Measurements from ENCODE around the gene UBE2E2.

The UBE2E2 gene

DNA sequence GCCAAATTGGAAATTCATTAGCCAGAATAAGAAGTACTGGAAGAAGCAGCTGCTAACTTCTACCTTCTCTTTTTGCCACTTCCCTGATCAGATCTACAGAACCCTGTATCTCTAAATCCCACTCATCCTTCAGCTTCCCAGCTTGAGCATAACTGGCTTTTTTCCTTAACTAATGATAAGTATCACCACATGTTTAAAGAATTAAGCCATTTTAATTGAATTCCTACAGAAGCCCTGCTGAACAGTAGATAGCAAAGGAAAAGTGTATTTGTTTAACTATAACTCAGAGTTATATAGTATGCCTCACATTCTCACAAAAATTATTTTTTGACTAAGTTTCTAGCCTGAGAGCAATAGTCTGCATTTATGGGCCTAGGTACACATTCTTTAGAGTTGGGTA is 262.4 kb downstream of the UBE2E2 start:
- TF ChIP-seq, protein P1, sequence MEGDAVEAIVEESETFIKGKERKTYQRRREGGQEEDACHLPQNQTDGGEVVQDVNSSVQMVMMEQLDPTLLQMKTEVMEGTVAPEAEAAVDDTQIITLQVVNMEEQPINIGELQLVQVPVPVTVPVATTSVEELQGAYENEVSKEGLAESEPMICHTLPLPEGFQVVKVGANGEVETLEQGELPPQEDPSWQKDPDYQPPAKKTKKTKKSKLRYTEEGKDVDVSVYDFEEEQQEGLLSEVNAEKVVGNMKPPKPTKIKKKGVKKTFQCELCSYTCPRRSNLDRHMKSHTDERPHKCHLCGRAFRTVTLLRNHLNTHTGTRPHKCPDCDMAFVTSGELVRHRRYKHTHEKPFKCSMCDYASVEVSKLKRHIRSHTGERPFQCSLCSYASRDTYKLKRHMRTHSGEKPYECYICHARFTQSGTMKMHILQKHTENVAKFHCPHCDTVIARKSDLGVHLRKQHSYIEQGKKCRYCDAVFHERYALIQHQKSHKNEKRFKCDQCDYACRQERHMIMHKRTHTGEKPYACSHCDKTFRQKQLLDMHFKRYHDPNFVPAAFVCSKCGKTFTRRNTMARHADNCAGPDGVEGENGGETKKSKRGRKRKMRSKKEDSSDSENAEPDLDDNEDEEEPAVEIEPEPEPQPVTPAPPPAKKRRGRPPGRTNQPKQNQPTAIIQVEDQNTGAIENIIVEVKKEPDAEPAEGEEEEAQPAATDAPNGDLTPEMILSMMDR (IDR thresholded peaks at IDR 0.05; ENCODE audit: insufficient read depth, missing control alignments): no peak
- DNase-seq (ENCODE audit: insufficient read length, low spot score) (no peak), FAIRE-seq (no peak)

DNA sequence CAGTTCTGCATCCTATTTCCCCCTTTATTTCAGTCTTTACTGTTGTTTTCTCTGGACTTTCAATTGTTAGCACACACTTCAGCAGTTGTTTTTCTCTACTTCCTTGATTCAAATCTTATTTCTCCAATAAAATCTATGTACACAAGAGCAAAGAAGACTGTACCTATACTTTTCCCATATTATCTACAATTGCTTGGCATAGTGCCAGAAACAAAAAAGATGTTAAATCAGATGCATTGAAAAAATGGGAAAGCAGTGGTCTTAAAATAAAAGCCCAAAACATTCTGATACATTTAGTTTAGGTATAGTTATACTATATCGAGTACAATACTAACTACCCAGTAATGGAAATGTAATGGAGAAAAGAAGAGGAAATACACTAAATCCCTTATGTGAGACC is 265.1 kb downstream of the UBE2E2 start:
- FAIRE-seq (no peak), DNase-seq (ENCODE audit: insufficient read length, low spot score) (no peak)
- TF ChIP-seq, protein P1 (IDR thresholded peaks at IDR 0.05; ENCODE audit: insufficient read depth, missing control alignments): no peak

DNA sequence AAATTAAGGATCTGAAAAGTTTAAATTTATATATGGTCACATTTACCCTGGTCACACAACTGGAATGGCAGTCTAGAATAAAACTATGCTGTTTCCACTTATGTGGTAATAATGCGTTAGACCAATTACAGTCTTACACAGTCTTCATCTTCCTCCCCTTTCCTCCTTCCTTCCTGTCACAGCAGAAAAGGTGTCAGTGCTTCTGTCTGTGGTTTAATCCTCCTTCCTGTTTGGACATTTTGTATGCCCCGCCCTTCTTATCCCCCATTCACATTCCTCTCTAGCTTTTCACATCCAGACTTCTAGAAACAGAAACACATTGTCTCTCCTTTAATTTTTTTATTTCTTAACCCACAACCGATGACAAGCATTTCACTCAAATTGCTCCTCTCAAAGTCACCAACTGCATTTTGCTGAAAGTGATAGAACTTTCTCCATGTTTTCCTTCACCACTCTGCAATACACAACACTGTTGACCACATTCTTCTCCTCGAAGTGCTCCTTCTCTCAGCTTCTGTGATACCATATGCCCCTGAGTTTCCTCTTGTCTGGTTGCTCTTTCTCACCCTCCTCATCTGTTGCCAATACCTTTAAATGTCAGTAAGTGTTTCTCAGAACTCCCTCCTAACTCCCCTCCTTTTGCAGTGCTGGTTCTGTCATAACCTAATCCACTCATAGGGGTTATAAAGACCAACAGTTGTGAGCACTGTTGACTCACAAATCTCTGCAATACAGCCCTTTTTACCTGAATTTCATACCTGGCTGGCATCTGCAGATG is 271.6 kb downstream of the UBE2E2 start:
- TF ChIP-seq, protein P1 (IDR thresholded peaks at IDR 0.05; ENCODE audit: insufficient read depth, missing control alignments): no peak
- DNase-seq (ENCODE audit: insufficient read length, low spot score) (no peak), FAIRE-seq (no peak)

- TF ChIP-seq, protein P1 (IDR thresholded peaks at IDR 0.05; ENCODE audit: insufficient read depth, missing control alignments): no peak
- DNase-seq (ENCODE audit: insufficient read length, low spot score) (no peak), FAIRE-seq (no peak)
These were observed 272.3 kb downstream of the UBE2E2 start for GRCh38 chr3:23475446-23475845.

DNA sequence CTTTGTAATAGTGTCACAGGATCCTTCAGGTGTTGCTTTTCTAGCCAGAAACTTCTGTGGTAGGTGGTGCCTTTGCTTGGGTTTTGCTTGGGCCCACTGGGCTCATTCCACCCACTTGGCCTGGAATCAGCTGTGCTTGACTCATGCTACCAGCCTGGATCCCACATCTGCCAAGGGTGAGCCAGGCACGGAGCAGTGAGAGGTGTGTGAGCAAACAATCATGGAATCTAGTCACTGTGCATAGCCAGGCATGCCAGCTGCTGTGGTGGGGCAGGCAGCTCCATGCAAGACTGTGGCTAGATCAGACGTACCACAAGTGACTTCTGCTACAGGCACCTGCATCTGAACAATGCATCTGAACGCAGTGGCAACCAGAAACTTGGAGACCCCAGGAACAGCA is 275.9 kb downstream of the UBE2E2 start:
- FAIRE-seq: no peak
- TF ChIP-seq, protein P1 (IDR thresholded peaks at IDR 0.05; ENCODE audit: insufficient read depth, missing control alignments): no peak
- DNase-seq (ENCODE audit: insufficient read length, low spot score): no peak

GRCh38 chr3:23479615-23480328 is 276.6 kb downstream of the UBE2E2 start:
- no peak for FAIRE-seq
- TF ChIP-seq, protein P1 (IDR thresholded peaks at IDR 0.05; ENCODE audit: insufficient read depth, missing control alignments): no peak
- DNase-seq (ENCODE audit: insufficient read length, low spot score): no peak

DNA sequence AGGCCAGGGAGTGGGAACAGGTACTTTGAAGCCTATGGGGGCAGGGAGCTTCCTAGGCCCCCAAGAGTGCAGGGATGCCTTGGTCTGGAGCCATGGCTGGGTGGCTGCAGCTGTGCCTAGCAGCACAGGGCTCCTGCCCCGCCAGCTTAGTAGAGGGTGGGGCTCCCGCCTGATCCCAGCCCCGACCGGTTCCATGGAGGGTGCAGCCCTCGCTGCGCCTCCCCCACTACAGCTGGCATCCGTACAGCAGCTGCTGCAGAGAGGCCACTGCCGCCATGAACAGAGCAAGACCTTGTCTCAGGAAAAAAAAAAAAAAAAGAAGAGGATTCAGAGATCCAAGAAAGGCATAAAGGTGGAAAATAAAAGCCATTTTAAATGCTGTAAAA is 277.2 kb downstream of the UBE2E2 start:
- no peak for FAIRE-seq
- no peak for DNase-seq (ENCODE audit: insufficient read length, low spot score)
- TF ChIP-seq, protein P1 (IDR thresholded peaks at IDR 0.05; ENCODE audit: insufficient read depth, missing control alignments): no peak

Data from D721Med (cell line).